GM18909 (cell line): ENCODE measurements around the gene ADORA1.

ENCODE experiments used
- ATAC-seq: cut with Tn5 transposase; IDR thresholded peaks from one replicate; pipeline ENCODE4 v1.9.1; 2021; ENCODE audit warnings: mild to moderate bottlenecking; ENCODE audit not compliant: unreplicated experiment, poor library complexity

Gene ADORA1

DNA sequence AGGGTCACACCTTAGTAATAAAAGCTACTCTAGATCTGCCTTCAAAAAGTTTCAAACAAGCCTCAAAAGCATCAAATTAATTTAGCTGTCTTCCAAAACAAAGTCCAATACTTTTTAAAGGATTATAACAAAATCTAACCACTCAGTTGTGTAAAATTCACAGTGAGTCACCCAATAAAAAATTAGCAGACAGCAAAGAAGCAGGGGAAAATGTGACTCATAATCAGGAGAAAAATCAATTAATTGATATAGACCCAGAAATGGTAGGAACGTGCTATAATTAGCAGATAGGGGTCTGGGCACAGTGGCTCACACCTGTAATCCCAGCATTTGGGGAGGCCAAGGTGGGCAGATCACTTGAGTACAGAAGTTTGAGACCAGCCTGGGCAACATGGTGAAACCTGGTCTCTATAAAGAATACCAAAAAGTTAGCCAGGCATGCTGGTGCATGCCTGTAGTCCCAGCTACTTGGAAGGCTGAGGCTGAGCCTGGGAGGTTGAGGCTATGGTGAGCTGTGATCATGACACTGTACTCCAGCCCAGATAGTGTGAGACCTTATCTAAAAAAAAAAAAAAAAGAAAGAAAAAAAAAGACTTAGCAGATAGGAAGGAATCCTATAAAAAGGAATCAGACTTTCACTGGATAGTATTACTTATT is 33.6 kb upstream of the ADORA1 start:
- no peak for ATAC-seq

DNA sequence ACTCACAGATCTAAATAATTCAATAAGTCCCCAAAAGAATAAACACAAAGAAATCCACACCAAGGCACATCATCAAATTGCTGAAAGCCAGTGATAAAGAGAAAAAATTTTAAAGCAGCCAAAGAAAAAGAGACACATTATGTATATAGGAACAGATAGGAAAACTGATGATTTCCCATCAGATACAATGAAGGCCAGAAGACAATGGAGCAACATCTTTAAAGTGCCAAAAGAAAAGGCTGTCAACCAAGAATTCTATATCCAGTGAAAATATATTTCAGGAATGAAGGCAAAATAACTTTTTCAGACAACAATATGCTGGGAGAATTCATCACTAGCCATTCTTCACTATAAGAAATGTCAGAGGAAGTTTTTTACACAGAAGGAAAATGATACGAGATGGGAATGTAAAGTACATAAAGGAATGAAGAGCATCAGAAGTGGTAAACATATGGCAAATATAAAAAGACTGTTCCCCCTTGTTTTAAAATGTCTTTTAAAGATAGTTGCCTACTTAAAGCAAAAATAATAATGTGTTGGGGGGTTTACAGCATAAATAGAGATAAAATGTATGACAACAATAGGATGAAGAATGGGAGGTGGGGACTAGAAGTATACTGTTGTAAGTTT is 32.4 kb upstream of the ADORA1 start:
- no peak for ATAC-seq

DNA sequence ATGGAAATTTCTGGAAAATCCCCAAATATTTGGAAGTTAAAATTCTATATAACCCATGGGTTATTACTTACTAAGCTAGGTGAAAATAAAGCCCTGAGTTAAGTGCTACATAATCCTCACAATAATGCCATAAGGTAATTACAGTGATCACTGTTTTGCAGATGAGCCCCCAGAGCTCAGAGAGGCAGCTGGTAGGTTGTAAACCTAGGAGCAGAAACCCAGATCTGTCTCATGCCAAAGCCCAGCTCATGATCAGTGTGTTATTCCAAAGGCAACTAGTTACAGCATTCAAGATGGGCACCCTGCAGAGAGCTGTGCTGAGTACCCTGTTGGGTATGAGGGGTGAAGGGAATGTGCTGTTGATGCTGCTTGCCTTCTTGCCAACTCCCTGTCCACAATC is 31.0 kb upstream of the ADORA1 start:
- no peak for ATAC-seq

DNA sequence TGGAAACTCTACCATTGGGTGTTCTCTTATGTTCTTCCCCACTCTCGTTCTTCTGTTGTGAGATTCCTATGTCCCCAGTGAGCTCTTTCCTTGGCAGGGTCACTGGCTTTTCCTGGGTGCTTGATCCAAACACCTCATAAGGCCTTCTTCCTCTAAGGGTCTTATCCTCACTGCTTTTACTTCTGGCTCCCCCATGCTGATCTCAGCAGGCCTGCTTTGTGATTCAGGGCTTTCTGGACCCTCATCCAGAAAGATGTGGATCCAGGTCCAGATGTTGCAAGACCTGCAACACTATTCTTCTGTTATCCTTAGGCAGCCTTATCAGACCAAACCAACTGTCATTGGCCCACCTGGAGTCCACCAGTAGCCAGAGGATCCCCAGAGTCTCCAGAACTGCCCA is 30.5 kb upstream of the ADORA1 start:
- ATAC-seq = no peak

DNA sequence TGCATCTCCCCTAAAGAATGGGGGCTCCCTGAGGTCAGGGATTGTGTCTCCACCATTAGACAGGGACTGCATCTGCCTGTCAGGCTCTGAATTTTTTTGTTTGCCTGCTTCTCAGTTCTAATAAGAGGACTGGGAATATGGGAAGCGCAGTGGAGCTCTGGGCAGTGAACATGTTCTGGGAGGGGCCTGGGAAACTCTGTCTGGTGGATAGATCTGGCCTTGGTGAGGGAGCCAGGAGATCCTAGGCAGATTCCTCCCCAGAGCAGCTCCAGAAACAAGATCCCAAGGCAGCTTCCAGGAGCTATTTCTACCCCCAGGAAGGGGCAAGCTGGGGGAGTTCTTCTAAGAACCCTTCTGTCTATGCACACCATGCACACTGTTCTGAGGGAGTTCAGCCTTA is 29.1 kb upstream of the ADORA1 start:
- no peak for ATAC-seq

DNA sequence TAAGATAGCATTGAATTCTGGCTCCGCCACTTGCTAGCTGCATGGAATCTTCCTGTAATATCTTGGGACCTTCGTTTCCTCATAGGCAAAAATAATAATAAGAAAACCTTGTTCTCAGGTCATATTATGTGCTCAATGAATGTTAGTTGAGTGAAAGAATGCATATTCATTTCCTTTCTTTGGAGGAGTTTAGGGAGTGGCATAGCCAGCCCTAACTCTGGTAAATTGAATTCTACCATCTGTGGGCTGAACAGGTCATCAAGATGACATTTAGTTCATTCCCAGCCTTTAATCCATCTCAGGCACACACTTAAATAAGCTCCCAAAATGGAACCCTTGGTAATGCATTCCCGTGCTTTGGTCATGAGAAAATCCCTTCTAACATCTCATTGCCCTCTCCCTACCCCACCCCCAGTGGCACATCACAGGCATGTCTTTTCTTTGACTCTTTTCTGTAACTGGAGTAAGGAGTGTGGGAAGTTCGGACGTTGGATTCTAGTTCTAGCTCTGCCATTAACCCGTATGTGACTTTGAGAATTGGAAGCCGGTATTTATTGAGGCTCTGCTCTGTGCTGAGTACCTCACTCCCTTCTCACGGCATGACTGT is 28.5 kb upstream of the ADORA1 start:
- ATAC-seq = no peak

DNA sequence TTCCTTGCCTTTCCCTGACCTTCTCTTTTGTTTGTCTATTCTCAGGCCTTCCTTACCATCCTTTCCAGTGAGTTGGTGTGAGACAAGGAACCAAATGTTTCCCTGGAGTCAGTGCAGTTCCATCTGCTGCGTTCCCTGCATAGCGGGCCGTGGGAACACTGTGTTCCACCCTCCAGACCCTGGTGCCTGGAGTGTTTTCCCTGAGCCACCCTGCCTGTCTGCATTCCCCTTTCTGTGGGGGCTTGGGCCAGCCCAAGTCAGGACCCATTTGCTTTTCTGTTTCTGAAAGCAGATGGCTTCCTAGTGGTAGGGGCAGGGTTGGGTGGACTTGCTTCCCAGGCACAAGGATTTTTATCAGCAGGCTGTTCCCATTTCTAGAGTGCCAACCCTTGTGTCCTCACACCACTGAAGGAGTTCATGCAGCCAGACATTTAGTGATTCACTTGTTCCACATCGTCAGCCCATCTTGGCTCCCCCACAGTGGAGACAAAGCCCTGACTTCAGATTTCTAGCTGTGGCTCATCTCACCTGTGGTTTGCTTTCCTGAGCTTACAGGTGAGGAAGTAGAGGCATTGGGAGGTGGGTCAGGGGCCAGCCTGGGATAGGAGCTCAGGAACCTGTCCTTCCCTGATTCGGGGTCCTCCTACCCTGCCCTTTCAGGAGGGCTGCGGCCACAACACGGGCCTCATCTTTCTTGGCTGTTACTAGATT is 27.6 kb upstream of the ADORA1 start:
- ATAC-seq = no peak

DNA sequence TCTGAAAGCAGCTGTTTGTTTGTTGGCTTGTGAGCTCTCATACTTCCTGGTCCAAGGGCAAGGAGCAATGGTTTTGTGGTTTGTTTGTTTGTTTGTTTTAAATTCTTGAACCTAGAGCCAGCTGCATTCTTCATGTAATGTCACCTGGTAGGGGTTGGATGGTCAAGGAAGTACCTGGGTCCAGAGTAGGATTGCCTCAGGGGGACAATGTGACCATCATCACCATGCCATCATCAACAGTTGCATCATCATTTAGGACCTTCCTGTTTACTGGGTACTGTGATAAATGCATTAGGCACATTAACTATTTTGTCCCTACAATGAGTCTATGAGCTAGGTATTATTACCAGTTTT is 27.0 kb upstream of the ADORA1 start:
- no peak for ATAC-seq

DNA sequence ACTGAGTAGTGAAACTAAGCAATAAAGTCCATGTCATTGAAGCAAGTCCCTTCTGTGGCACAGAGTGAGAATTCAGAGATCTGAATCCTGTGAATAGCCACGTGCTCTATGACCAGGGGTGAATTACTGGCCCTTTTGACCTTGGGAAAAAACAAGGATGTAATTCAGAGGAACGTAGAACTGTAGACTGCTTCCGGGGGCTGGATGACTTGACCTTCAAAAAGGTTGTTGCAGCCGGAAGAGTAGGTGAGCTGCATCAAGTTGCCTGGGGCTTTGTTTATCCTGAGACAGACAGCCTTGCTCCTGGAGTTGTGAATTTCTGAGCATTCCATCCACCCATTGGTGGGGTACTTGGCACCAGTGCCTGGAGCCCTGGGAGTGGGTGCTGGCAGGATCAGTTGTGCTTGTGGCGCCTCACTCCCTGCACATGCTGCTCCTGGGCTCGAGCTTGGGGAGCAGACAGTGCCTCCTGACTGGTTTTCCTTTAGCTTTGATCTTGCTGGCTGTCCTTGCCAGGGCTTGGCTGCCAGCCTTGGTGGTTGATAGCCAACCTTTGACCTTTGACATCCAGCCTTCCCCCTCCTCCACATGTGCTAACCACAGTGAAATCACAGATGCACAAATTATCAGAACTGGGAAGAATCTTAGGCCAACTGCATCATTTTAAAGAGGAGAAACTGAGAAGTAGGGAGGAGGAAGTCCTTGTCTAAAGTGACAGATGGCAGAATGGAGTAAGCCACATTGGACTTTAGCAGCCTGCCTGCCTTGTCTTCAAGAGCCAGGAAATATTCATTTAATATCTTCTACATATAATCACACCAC is 25.5 kb upstream of the ADORA1 start:
- no peak for ATAC-seq

DNA sequence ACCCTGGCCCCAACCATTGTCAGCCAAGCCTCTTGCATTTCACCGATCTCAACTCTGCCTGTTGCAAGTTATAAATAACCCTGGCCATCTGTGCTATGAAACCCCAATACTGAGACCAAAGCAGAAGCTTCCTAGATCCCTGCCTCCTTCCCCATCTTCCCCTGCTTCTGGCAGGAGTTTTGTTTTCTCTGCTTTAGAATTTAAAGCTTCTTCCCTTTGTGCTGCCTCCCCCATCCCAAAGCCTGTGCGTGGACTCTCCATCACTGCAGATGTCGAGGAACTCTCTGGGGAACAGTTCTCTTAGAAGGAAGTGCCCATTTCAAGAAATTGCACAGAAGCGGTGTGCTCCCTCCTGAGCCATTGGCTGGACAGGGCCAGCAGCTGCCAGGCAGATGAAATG is 24.3 kb upstream of the ADORA1 start:
- no peak for ATAC-seq

DNA sequence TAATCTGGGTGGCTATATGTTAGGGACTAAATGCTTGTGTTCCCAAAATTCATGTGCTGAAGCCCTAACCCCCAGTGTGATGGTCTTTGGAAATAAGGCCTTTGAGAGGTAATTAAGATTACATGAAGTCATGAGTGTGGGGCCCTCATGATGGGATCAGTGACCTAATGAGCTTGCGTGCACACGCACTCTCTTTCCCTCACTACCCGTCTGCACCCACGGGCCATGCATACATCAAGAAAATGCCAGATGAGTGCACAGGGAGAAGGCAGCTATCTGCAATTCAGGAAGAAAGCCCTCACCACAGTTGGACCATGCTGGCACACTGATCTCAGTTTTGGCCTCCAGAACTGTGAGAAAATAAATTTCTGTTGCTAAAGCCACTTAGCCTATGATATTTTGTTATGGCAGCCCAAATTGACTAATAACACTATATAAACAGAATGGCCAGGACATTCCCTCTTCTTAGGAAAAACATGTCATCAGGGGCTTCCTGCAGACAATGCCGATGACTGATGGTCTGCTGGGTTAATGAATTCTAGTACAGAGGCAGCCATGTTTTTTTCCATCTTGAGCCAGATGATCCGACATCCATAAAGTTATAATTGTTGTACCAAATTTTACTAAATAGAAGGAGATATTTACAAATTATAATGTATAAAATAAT is 23.6 kb upstream of the ADORA1 start:
- no peak for ATAC-seq

DNA sequence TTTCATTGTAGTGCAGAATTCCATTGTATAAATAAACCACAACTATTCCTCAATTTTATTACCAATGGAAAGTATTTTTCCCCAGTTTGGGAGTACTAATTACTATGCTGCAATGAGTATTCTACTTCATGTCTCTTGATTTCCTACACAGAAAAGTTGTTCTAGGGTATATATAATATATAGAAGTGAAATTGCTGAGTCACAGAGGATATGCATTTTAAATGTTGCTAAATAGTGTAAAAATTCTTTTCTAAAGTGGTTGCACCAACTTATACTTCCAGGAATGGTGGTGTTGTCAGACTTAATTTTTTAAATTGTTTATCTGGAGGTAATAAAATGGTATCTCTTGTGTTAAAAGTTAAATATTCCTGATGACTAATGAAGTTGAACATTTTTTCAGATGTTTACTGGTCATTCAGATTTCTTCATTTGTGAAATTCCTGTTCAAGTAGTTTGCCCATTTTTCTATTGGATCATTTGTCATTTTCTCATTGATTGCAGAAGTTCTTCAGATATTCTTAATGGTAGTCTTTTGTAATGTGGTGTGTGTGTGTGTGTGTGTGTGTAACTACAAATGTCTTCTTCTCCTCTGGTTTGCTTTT is 22.6 kb upstream of the ADORA1 start:
- ATAC-seq = no peak

DNA sequence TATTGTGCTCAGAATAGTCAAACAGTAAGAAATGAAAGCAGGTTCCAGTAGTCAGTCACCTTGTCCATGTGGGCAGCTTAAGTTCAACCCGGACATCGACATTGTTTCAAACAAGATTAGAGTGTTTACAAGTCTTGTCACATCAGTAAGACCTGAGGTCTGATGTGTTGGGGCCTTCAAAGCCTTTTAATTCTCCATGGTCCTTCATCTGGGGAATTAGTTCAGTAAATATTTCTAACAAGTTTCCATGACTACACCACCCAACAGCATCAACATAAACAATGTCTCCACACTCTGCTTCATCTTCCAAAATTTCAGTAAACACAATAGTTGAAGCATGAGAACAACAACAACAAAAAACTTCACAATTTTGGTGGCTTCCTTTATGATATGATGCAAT is 15.1 kb upstream of the ADORA1 start:
- no peak for ATAC-seq

DNA sequence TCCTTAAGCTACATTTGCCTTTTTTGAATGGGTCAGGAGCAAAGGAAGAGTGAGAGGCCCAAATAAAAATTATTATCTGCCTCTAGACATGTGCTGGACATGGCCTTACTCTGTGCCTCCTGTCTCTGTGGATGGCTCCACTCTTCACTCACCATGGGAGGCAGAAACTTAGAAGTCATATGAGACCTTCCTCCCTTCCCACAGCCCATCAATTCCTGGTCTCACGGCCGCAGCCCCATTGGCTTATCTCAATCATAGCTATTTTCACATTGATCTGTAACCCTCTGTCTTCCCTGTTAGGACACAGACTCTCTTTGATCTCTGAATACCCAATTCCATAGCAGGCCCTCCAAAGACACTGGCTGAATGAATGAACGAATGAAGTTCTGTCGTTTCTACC is 14.2 kb upstream of the ADORA1 start:
- no peak for ATAC-seq

DNA sequence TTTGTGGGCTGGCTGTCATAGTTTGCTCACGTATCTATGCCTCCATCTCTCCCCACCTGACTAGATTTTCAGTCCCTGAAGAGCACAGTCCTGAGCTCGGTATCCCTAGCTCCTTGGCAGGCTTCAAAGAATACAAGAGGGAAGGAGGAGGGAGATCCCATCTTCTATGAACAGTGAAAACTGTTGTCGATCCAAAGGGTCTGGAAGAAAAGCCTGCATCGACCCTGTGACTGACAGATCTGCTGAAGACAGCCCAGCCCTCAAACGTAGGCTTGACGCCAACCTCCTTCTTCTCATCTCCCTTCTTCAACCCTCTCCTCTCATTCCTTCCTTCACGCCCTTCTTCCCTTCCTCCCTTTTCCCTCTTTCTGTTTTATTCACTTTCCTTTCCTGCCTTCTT is 13.3 kb upstream of the ADORA1 start:
- ATAC-seq = no peak

DNA sequence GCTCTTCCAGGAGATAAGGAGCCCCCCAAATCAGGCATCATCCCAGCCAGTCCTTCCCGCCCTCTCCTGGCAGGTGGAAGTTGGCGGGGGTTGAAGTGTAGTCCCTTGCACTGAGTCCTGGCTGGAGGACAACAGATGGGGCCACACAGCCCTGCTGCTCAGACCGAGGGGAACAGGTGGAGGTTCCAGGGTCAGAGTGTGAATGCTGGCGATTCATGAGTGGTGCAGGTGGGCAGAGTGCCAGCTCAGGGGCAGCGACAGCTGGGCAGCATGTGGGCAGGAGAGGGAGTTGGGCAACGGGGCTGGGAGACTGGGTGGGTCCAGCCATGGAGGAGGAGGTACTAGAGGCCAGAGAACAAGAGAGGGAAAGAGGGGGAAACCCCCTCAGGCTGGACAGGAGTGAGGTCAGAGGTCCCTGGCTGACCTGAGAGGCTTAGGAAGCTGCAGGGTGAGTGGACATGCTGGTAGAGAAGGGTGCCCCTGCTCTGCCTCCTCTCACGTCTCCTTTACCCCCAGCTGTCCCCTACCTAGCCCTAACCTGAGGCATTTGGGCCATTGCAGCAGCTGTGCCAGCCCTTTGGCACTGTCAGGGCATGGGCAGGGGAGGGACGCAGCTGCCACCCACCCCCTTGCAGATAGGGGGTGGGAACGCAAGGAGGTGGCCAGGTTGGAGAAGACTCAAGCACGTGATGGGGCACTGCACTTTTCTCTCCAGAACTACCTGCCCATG is 11.3 kb upstream of the ADORA1 start:
- ATAC-seq = no peak

DNA sequence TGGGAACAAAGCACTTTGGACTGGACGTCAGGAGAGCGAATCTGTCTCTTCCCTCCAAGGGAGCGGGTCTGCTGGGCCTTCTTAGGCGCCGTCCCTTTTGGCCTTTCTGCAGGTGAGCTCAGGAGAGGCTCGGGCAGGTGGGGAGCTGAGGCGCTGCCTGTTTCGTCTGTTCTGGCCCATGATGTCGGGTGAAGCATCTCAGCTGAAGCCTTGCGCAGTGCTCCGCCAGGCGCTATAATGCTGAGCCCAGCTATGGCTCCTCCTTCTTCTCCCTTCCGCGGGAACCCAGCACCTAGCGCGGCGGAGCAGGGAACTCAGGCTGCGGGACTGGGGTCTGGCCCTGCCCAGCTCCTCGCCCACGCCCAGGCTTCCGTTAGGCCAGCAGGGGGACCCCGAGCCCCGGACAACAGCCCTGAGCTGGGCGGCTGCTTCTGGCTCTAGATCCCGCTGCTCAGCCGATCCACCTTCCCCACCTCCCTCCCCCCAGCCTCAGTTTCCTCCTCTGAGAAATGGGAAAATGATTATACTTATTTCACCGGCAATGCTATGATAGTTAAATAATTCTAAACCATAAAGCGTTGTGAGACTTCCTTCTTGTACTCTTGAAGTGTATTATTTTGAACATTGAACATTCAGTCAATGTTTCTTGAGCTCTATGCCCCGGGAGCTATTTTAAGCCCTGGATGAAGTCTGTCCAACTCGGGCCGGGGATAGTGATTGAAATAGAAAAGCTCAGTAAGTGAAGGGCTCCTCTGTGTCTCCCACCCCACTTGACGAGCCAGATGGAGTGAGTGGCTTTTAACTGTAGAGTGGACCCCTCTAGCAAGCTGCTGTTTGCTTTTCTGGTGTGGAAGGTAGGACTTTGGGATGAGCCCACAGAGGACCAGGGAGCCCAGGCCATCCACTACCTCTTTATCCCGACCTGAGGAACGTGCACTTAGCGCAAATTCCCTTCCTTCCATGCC is 9.6 kb upstream of the ADORA1 start:
- ATAC-seq = no peak
